Measurements from ENCODE around the gene FRA10AC1.

DNA sequence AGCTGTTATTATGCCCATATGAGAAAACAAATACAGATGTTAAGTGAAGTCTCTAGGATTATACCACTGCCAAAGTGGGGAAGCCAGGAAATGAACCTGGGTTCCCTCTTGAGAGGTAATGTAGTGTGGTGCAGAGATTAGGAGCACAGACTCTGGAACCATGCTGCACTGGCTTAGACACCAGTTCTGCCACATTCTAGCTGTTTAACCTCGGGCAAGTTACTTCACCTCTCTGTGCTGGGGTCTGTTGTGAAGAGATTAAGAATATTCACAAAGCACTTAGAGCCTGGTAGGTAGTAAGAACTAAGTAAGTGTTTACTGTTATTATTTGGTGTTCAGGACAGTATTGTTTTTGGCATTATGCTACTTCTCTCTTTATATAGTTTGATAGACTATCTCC is 48.2 kb downstream of the FRA10AC1 start:
- TF ChIP-seq, protein P1, sequence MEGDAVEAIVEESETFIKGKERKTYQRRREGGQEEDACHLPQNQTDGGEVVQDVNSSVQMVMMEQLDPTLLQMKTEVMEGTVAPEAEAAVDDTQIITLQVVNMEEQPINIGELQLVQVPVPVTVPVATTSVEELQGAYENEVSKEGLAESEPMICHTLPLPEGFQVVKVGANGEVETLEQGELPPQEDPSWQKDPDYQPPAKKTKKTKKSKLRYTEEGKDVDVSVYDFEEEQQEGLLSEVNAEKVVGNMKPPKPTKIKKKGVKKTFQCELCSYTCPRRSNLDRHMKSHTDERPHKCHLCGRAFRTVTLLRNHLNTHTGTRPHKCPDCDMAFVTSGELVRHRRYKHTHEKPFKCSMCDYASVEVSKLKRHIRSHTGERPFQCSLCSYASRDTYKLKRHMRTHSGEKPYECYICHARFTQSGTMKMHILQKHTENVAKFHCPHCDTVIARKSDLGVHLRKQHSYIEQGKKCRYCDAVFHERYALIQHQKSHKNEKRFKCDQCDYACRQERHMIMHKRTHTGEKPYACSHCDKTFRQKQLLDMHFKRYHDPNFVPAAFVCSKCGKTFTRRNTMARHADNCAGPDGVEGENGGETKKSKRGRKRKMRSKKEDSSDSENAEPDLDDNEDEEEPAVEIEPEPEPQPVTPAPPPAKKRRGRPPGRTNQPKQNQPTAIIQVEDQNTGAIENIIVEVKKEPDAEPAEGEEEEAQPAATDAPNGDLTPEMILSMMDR (IDR thresholded peaks at IDR 0.05; ENCODE audit: low read depth, low read length, poor library complexity, severe bottlenecking) = no peak
- no peak for TF ChIP-seq EZH2phosphoT487 (IDR thresholded peaks at IDR 0.05; ENCODE audit: borderline replicate concordance, low read length)
